Neutrophil (primary cell): ENCODE results near the gene RAF1.
"Not testable (repeated sequence)": the region's sequence is repeated elsewhere in the genome, so short reads cannot be mapped to it uniquely, and the experiment has no call there.

ENCODE experiments used
- H3K27ac ChIP-seq: fragments of 200-600 bp; sonication (generic); 2 replicates; pipeline ENCODE4 v1.5.1; 2016; ENCODE audit warnings: mild to moderate bottlenecking, moderate library complexity
- H3K27me3 ChIP-seq: fragments of 200-600 bp; sonication (generic); 2 replicates; pipeline ENCODE4 v1.6.0; 2016; ENCODE audit warnings: mild to moderate bottlenecking
- H3K36me3 ChIP-seq: fragments of 200-600 bp; sonication (generic); 2 replicates; pipeline ENCODE4 v1.5.1; 2017
- H3K4me1 ChIP-seq, 2 experiments: fragments of 200-600 bp in 1 of 2; sonication (generic) in 1 of 2; 1 replicate in 1 of 2; 2 replicates in 1 of 2; pipeline versions ENCODE4 v1.5.1 to v1.6.1; 2013 to 2016; ENCODE audit warnings: low read depth in 1 of 2, low read length in 1 of 2, mild to moderate bottlenecking in 1 of 2, moderate library complexity in 1 of 2; ENCODE audit not compliant: control insufficient read depth in 1 of 2, insufficient read depth in 1 of 2
- H3K4me3 ChIP-seq, 2 experiments: fragments of 200-600 bp in 1 of 2; sonication (generic) in 1 of 2; 1 replicate in 1 of 2; 2 replicates in 1 of 2; pipeline ENCODE4 v1.5.1; 2013 to 2016; ENCODE audit warnings: low read depth in 1 of 2, low read length in 1 of 2, mild to moderate bottlenecking in 1 of 2, moderate library complexity in 1 of 2
- H3K9me3 ChIP-seq: fragments of 200-600 bp; sonication (generic); 2 replicates; pipeline ENCODE4 v1.5.1; 2016
- TF ChIP-seq, protein P1 (sequence below): fragments of 200-600 bp; sonication (generic); IDR thresholded peaks from 2 replicates; pipeline ENCODE4 v1.5.1; 2016; ENCODE audit warnings: antibody characterized with exemption

The RAF1 gene

GRCh38 chr3:12662593-12663400 is 1.1 kb downstream of the RAF1 start:
- H3K9me3 ChIP-seq, result no peaks in the 10 kb centered on the region
- no peaks in the 10 kb centered on the region for H3K27me3 ChIP-seq
- H3K27ac ChIP-seq, result peak overlapping the region; percentile 100
- peak overlapping the region; percentile 96 to 100 for H3K4me3 ChIP-seq
- TF ChIP-seq, protein P1, sequence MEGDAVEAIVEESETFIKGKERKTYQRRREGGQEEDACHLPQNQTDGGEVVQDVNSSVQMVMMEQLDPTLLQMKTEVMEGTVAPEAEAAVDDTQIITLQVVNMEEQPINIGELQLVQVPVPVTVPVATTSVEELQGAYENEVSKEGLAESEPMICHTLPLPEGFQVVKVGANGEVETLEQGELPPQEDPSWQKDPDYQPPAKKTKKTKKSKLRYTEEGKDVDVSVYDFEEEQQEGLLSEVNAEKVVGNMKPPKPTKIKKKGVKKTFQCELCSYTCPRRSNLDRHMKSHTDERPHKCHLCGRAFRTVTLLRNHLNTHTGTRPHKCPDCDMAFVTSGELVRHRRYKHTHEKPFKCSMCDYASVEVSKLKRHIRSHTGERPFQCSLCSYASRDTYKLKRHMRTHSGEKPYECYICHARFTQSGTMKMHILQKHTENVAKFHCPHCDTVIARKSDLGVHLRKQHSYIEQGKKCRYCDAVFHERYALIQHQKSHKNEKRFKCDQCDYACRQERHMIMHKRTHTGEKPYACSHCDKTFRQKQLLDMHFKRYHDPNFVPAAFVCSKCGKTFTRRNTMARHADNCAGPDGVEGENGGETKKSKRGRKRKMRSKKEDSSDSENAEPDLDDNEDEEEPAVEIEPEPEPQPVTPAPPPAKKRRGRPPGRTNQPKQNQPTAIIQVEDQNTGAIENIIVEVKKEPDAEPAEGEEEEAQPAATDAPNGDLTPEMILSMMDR, result no peak
- no peaks in the 10 kb centered on the region for H3K36me3 ChIP-seq
- peaks cover 56 to 66% of the 10 kb centered on the region in 2 experiments for H3K4me1 ChIP-seq

- Histone ChIP-seq H3K4me3 (peak overlapping the region; percentile 96 to 100), H3K27ac (peak overlapping the region; percentile 100)
- TF ChIP-seq, protein P1, result no peak
These were observed 1.9 kb downstream of the RAF1 start for GRCh38 chr3:12661926-12662592.

GRCh38 chr3:12661375-12661774 is 2.5 kb downstream of the RAF1 start:
- H3K9me3 ChIP-seq, H3K36me3 ChIP-seq, H3K27me3 ChIP-seq: not testable (repeated sequence)
- peak overlapping the region; percentile 100 for H3K27ac ChIP-seq
- H3K4me1 ChIP-seq, result peaks cover 69 to 80% of the 10 kb centered on the region in 2 experiments
- peak overlapping the region; percentile 96 to 100 for H3K4me3 ChIP-seq

More at GRCh38 chr3:12661926-12662592, 1.9 kb downstream of the RAF1 start:
- H3K27me3 ChIP-seq, result no peaks in the 10 kb centered on the region
- peaks cover 62 to 74% of the 10 kb centered on the region in 2 experiments for H3K4me1 ChIP-seq
- no peaks in the 10 kb centered on the region for H3K36me3 ChIP-seq
- H3K9me3 ChIP-seq, result no peaks in the 10 kb centered on the region

GRCh38 chr3:12660196-12660595 is 3.7 kb downstream of the RAF1 start:
- TF ChIP-seq, protein P1, result no peak
- peaks cover 77 to 84% of the 10 kb centered on the region in 2 experiments for H3K4me1 ChIP-seq
- H3K4me3 ChIP-seq, result peak overlapping the region; percentile 19 to 96
- H3K27ac ChIP-seq, result peak overlapping the region; percentile 100
- H3K9me3 ChIP-seq, result no peaks in the 10 kb centered on the region
- no peaks in the 10 kb centered on the region for H3K27me3 ChIP-seq
- no peaks in the 10 kb centered on the region for H3K36me3 ChIP-seq

DNA sequence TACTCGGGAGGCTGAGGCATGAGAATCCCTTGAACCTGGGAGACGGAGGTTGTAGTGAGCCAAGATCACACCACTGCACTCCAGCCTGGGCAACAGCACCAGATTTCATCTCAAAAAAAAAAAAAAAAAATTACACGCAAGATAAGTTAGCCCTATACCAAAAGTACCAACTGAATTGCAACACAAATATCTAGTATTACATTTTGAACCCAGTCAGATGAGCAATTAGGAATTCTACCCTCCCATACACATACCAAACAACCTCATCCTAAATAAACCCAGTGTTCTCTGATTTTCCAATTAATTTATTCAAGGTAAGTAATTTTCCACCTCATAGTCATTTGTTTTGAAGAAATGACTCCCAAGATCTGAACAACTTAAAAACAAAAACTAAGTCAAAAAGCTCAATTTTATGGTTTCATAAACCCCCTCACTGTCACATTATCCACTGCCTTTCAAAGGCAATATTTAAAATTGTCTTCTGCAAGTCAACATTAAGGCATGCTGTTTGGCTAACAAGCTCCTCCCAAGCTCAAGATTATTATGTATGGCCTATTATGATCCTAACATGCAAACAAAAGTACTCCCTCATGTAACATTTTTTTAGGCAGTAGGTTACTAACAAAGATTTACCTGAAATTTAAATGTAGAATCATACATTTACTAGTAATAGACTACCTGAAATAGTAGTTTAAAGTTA is 4.5 kb downstream of the RAF1 start:
- Histone ChIP-seq H3K27me3 (no peaks in the 10 kb centered on the region), H3K4me3 (no peak overlapping the region), H3K4me1 (peaks cover 77 to 84% of the 10 kb centered on the region in 2 experiments), H3K27ac (peak overlapping the region; percentile 100), H3K9me3 (no peaks in the 10 kb centered on the region), H3K36me3 (no peaks in the 10 kb centered on the region)
- TF ChIP-seq, protein P1, result no peak
